ENCODE data around the gene PGAP3. TPM values are rescaled to one million over a fixed set of nuclear protein-coding genes. Genes with fewer than 3 reads are reported as not detected.

Gene PGAP3
- polyA plus RNA-seq, 1 experiment = 9.6 TPM

GRCh38 chr17:39671651-39672521, 16.0 kb downstream of the PGAP3 start:
- Histone ChIP-seq H3K9me3 (ENCODE audit: control insufficient read depth, insufficient read depth, low read length) (no peaks in the 10 kb centered on the region), H3K4me3 (ENCODE audit: low read depth, low read length) (no peak overlapping the region), H3K27me3 (ENCODE audit: control insufficient read depth, insufficient read depth, low read length) (peaks cover 29% of the 10 kb centered on the region), H3K27ac (ENCODE audit: low read depth, low read length) (no peak overlapping the region)
- ChIA-PET POLR2A (interaction anchor here (0.6 to 0.9 kb wide), 2 partner anchors 28 to 78 kb away, joined by 3 to 4 read pairs; partner anchors contain the start of gene ERBB2), CTCF (interaction anchor here (0.6 to 5.0 kb wide), 12 partner anchors 8 to 124 kb away, joined by 3 to 92 read pairs (median 4); partner anchors contain the start of gene PGAP3)
- peak; percentile 72 for TF ChIP-seq CTCF (IDR thresholded peaks at IDR 0.05; ENCODE audit: low read depth, low read length)
- DNase-seq (ENCODE audit: low read depth, low spot score) = no peak

GRCh38 chr17:39670746-39671145, 17.1 kb downstream of the PGAP3 start:
- no peak for TF ChIP-seq CTCF (IDR thresholded peaks at IDR 0.05; ENCODE audit: low read depth, low read length)
- ChIA-PET POLR2A (interaction anchor here (0.9 kb wide), 1 partner anchor 29 kb away, joined by 4 read pairs; the partner anchor contains the start of gene ERBB2), CTCF (interaction anchor here (0.8 to 5.0 kb wide), 6 partner anchors 12 to 123 kb away, joined by 3 to 92 read pairs (median 4); no protein-coding TSS in a partner anchor)
- Histone ChIP-seq H3K4me3 (ENCODE audit: low read depth, low read length) (no peak overlapping the region), H3K27me3 (ENCODE audit: control insufficient read depth, insufficient read depth, low read length) (peaks cover 36% of the 10 kb centered on the region), H3K27ac (ENCODE audit: low read depth, low read length) (no peak overlapping the region), H3K9me3 (ENCODE audit: control insufficient read depth, insufficient read depth, low read length) (no peaks in the 10 kb centered on the region)
- no peak for DNase-seq (ENCODE audit: low read depth, low spot score)

- H3K4me3 ChIP-seq (ENCODE audit: low read depth, low read length) = no peak overlapping the region
- no peak for TF ChIP-seq CTCF (IDR thresholded peaks at IDR 0.05; ENCODE audit: low read depth, low read length)
- no peaks in the 10 kb centered on the region for H3K9me3 ChIP-seq (ENCODE audit: control insufficient read depth, insufficient read depth, low read length)
- no peak for DNase-seq (ENCODE audit: low read depth, low spot score)
- CTCF ChIA-PET = interaction anchor here (0.8 to 5.0 kb wide), 6 partner anchors 12 to 60 kb away, joined by 3 to 92 read pairs (median 4); no protein-coding TSS in a partner anchor
- H3K27ac ChIP-seq (ENCODE audit: low read depth, low read length) = no peak overlapping the region
- POLR2A ChIA-PET = no interaction called here
- H3K27me3 ChIP-seq (ENCODE audit: control insufficient read depth, insufficient read depth, low read length) = peaks cover 37% of the 10 kb centered on the region
Observed at GRCh38 chr17:39669897-39670735, 17.7 kb downstream of the PGAP3 start.

- TF ChIP-seq CTCF (IDR thresholded peaks at IDR 0.05; ENCODE audit: low read depth, low read length) = peak; percentile 70
- peak within 1 kb of the TSS; percentile 36; the same call in 1 of the 2 replicates for H3K4me3 ChIP-seq (ENCODE audit: low read depth, low read length)
- POLR2A ChIA-PET = no interaction called here
Observed at GRCh38 chr17:39667945-39668924, 19.6 kb downstream of the PGAP3 start, which contains the start of gene PNMT. TSS of gene PNMT (plus strand) at chr17:39668453. CDS start at chr17:39668476, 23 bp downstream.

More at GRCh38 chr17:39667945-39668924, 19.6 kb downstream of the PGAP3 start, which contains the start of gene PNMT:
- H3K9me3 ChIP-seq (ENCODE audit: control insufficient read depth, insufficient read depth, low read length) = no peaks in the 10 kb centered on the region; the same call in 1 of the 2 replicates
- DNase-seq (ENCODE audit: low read depth, low spot score) = no peak
- no peak within 1 kb of the TSS for H3K27ac ChIP-seq (ENCODE audit: low read depth, low read length)
- peaks cover 37% of the 10 kb centered on the region for H3K27me3 ChIP-seq (ENCODE audit: control insufficient read depth, insufficient read depth, low read length)
- CTCF ChIA-PET = interaction anchor here (0.8 to 5.0 kb wide), 6 partner anchors 10 to 121 kb away, joined by 3 to 92 read pairs (median 4); no protein-coding TSS in a partner anchor
